GM12878 (cell line): Measurements from ENCODE around the gene FANK1.
"Not testable (repeated sequence)": the region's sequence is repeated elsewhere in the genome, so short reads cannot be mapped to it uniquely, and the experiment has no call there.

ENCODE experiments used
- BCL11A ChIP-seq: IDR thresholded peaks from 2 replicates; pipeline ENCODE4 v1.6.1; 2011; ENCODE audit warnings: low read depth, low read length
- CBX5 ChIP-seq: sonication (generic); IDR thresholded peaks from 2 replicates; pipeline ENCODE4 v1.6.1; 2016; ENCODE audit warnings: low read depth, moderate library complexity, mild to moderate bottlenecking, inconsistent platforms
- JUNB ChIP-seq: IDR thresholded peaks from 2 replicates; pipeline ENCODE4 v1.6.1; 2016; ENCODE audit warnings: antibody characterized with exemption, mild to moderate bottlenecking
- NFIC ChIP-seq: IDR thresholded peaks from 2 replicates; pipeline ENCODE4 v1.6.1; 2012; ENCODE audit warnings: low read depth, mild to moderate bottlenecking, inconsistent platforms, low read length, moderate library complexity
- NFXL1 ChIP-seq: fragments of 450-650 bp; IDR thresholded peaks from 2 replicates; pipeline ENCODE4 v1.6.1; 2017; ENCODE audit warnings: antibody characterized with exemption, mild to moderate bottlenecking, borderline replicate concordance
- POLR2AphosphoS5 ChIP-seq: IDR thresholded peaks from 2 replicates; pipeline ENCODE4 v1.6.1; 2011; ENCODE audit warnings: mild to moderate bottlenecking, low read length, inconsistent platforms
- SP1 ChIP-seq: IDR thresholded peaks from one replicate; pipeline ENCODE4 v1.6.1; 2011; ENCODE audit warnings: low read depth, low read length
- WRNIP1 ChIP-seq: IDR thresholded peaks from 2 replicates; pipeline ENCODE4 v1.6.1; 2011; ENCODE audit warnings: low read depth, low read length, improper control_type of control experiment, borderline replicate concordance
- ZNF24 ChIP-seq: fragments of 450-650 bp; IDR thresholded peaks from 2 replicates; pipeline ENCODE4 v1.6.1; 2017; ENCODE audit warnings: antibody characterized with exemption, mild to moderate bottlenecking
- TF ChIP-seq, protein P1 (sequence below): IDR thresholded peaks from 2 replicates; pipeline ENCODE4 v1.6.1; 2011; ENCODE audit warnings: low read depth, low read length, improper control_type of control experiment, borderline replicate concordance
- TF ChIP-seq, protein P2 (sequence below), 3 experiments: IDR thresholded peaks in 2 of 3; conservative IDR thresholded peaks in 1 of 3; 2 replicates each; pipeline ENCODE4 v1.5.1; 2011; ENCODE audit warnings: low read depth in 3 of 3, low read length in 3 of 3, mild to moderate bottlenecking in 3 of 3, control low read depth in 2 of 3, moderate library complexity in 2 of 3, inconsistent platforms in 1 of 3, mixed read lengths in 1 of 3; ENCODE audit not compliant: control insufficient read depth in 2 of 3, insufficient read depth in 1 of 3; ENCODE audit errors: extremely low read depth in 1 of 3
- TF ChIP-seq, protein P3 (sequence below): IDR thresholded peaks from 2 replicates; pipeline ENCODE4 v1.6.1; 2012; ENCODE audit warnings: low read depth, low read length, improper control_type of control experiment

DNA sequence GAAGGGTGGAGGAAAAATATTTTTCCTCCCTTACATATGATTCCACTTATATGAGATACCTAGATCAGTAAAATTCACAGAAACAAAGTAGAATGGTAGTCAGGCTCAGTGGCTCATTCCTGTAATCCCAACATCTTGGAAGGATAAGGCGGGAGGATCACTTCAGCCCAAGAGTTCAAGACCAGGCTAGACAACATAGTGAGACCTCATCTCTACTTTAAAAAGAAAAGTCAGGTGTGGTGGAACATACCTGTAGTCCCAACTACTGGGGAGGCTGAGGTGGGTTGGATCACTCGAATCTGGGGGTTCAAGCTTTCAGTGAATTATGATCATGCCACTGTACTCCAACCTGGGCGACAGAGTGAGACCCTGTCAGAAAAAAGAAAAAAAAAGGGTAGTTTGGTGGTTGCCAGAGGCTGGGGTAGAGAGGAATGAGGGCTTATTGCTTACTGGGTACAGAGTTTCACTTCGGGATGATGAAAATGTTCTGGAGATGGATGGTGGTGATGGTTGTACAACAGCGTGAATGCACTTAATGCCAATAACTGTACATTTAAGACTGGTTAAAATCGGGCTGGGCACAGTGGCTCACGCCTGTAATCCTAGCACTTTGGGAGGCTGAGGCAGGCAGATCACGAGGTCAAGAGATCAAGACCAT is 21.5 kb downstream of the FANK1 start:
- TF ChIP-seq, protein P1, sequence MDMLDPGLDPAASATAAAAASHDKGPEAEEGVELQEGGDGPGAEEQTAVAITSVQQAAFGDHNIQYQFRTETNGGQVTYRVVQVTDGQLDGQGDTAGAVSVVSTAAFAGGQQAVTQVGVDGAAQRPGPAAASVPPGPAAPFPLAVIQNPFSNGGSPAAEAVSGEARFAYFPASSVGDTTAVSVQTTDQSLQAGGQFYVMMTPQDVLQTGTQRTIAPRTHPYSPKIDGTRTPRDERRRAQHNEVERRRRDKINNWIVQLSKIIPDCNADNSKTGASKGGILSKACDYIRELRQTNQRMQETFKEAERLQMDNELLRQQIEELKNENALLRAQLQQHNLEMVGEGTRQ = not testable (repeated sequence)
- not testable (repeated sequence) for TF ChIP-seq CBX5, WRNIP1, NFIC, NFXL1, ZNF24, POLR2AphosphoS5, SP1, BCL11A, JUNB
- TF ChIP-seq, protein P2, sequence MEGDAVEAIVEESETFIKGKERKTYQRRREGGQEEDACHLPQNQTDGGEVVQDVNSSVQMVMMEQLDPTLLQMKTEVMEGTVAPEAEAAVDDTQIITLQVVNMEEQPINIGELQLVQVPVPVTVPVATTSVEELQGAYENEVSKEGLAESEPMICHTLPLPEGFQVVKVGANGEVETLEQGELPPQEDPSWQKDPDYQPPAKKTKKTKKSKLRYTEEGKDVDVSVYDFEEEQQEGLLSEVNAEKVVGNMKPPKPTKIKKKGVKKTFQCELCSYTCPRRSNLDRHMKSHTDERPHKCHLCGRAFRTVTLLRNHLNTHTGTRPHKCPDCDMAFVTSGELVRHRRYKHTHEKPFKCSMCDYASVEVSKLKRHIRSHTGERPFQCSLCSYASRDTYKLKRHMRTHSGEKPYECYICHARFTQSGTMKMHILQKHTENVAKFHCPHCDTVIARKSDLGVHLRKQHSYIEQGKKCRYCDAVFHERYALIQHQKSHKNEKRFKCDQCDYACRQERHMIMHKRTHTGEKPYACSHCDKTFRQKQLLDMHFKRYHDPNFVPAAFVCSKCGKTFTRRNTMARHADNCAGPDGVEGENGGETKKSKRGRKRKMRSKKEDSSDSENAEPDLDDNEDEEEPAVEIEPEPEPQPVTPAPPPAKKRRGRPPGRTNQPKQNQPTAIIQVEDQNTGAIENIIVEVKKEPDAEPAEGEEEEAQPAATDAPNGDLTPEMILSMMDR (IDR thresholded peaks at IDR 0.05 in 2 of 3, conservative IDR thresholded peaks at IDR 0.05 in 1 of 3; ENCODE audit: control insufficient read depth in 2 of 3, extremely low read depth in 1 of 3, insufficient read depth in 1 of 3, low read depth in 3 of 3, low read length in 3 of 3) = not testable (repeated sequence)
- TF ChIP-seq, protein P3, sequence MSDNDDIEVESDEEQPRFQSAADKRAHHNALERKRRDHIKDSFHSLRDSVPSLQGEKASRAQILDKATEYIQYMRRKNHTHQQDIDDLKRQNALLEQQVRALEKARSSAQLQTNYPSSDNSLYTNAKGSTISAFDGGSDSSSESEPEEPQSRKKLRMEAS = not testable (repeated sequence)
